ENCODE measurements around the gene OGFOD3. TPM values are rescaled to one million over a fixed set of nuclear protein-coding genes. Genes with fewer than 3 reads are reported as not detected.

Gene OGFOD3
- polyA plus RNA-seq, 2 of the 4 experiments (the other 2 are of a cell fraction) = 15.2 to 19.8 TPM

- TF ChIP-seq MAZ (IDR thresholded peaks at IDR 0.05; ENCODE audit: borderline replicate concordance, low read depth, low read length) = no peak
- TF ChIP-seq HOXA7 (CRISPR knock-in tag; IDR thresholded peaks at IDR 0.05) = no peak
- TF ChIP-seq CBX8 (IDR thresholded peaks at IDR 0.05) = no peak
- ChIA-PET POLR2A (no interaction called here), CTCF (interaction anchor here (0.6 to 5.1 kb wide), 44 partner anchors 8 to 430 kb away, joined by 3 to 117 read pairs (median 5); partner anchors contain the start of genes HEXD, SECTM1 and UTS2R)
- DNase-seq (ENCODE audit: low read depth in 1 of 2, low spot score in 1 of 2) (no peak), FAIRE-seq (no peak), ATAC-seq (peak in 1 of 2 experiments; percentile 3; a peak in 2 of 6 replicates)
- H3K4me1 ChIP-seq = peaks cover 25% of the 10 kb centered on the region
- 55% methylated on average over 21 of the region's 21 CpGs for whole genome bisulfite sequencing (ENCODE audit: missing lambda C conversion rate)
- H3K9me3 ChIP-seq = no peaks in the 10 kb centered on the region
- no peak overlapping the region for H3K4me2 ChIP-seq
- H3K4me3 ChIP-seq = no peak overlapping the region
- no peak overlapping the region for H3K27ac ChIP-seq
Observed at GRCh38 chr17:82351254-82351712, 67.1 kb downstream of the OGFOD3 start.

GRCh38 chr17:82350182-82351030, 68.0 kb downstream of the OGFOD3 start:
- peak in 1 of 2 experiments; percentile 79 for DNase-seq (ENCODE audit: low read depth in 1 of 2, low spot score in 1 of 2)
- POLR2A ChIA-PET = no interaction called here
- Histone ChIP-seq H3K9me3 (no peaks in the 10 kb centered on the region), H3K4me2 (no peak overlapping the region), H3K27ac (no peak overlapping the region), H3K4me1 (peaks cover 20% of the 10 kb centered on the region), H3K4me3 (no peak overlapping the region)
- TF ChIP-seq NPAS2 (CRISPR knock-in tag; IDR thresholded peaks at IDR 0.05; ENCODE audit: borderline replicate concordance) (no peak), SMC3 (IDR thresholded peaks at IDR 0.05) (0 out of 3 replicates have a peak, but pooled peaks have one; percentile 31), RAD21 (conservative IDR thresholded peaks at IDR 0.05 in 1 of 2, IDR thresholded peaks at IDR 0.05 in 1 of 2) (peak; percentile 36 to 60; a peak in 3 of 5 replicates), CTCF (IDR thresholded peaks at IDR 0.05) (peak; percentile 30; the same call in 2 of the 3 replicates)
- no peak for FAIRE-seq
- CTCF ChIA-PET = interaction anchor here (0.8 to 5.1 kb wide), 43 partner anchors 7 to 493 kb away, joined by 3 to 117 read pairs (median 5); partner anchors contain the start of genes HEXD, SECTM1, TEX19 and UTS2R
- 69% methylated on average over 28 of the region's 28 CpGs for WGBS (ENCODE audit: missing lambda C conversion rate)
- ATAC-seq = peak; percentile 31 to 62; a peak in 4 of 6 replicates

GRCh38 chr17:82349287-82349701, 69.1 kb downstream of the OGFOD3 start:
- no peak overlapping the region for H3K4me3 ChIP-seq
- TF ChIP-seq FOSL2 (IDR thresholded peaks at IDR 0.05) (no peak), FOSL2 (CRISPR knock-in tag; IDR thresholded peaks at IDR 0.05) (no peak), PBX3 (IDR thresholded peaks at IDR 0.05) (no peak), RFX5 (IDR thresholded peaks at IDR 0.05) (no peak), MAZ (IDR thresholded peaks at IDR 0.05; ENCODE audit: borderline replicate concordance, low read depth, low read length) (no peak), HEYL (CRISPR knock-in tag; IDR thresholded peaks at IDR 0.05) (no peak), NPAS2 (CRISPR knock-in tag; IDR thresholded peaks at IDR 0.05; ENCODE audit: borderline replicate concordance) (no peak), RARB (CRISPR knock-in tag; IDR thresholded peaks at IDR 0.05) (no peak), CHD4 (IDR thresholded peaks at IDR 0.05; ENCODE audit: borderline replicate concordance) (no peak), KDM1A (IDR thresholded peaks at IDR 0.05; ENCODE audit: low read depth) (no peak), NR3C1 (IDR thresholded peaks at IDR 0.05) (no peak), RNF2 (IDR thresholded peaks at IDR 0.05; ENCODE audit: borderline replicate concordance, low read depth) (no peak), HES2 (IDR thresholded peaks at IDR 0.05) (no peak), PHF8 (IDR thresholded peaks at IDR 0.05; ENCODE audit: borderline replicate concordance, low read depth) (no peak), TFCP2L1 (CRISPR knock-in tag; IDR thresholded peaks at IDR 0.05) (no peak), HOXB5 (CRISPR knock-in tag; IDR thresholded peaks at IDR 0.05) (no peak)
- DNase-seq (ENCODE audit: low read depth in 1 of 2, low spot score in 1 of 2) = no peak
- peaks cover 15% of the 10 kb centered on the region for H3K4me1 ChIP-seq
- CTCF ChIA-PET = interaction anchor here (0.9 to 5.1 kb wide), 22 partner anchors 10 to 426 kb away, joined by 3 to 117 read pairs (median 9); partner anchors contain the start of genes HEXD, SECTM1, TEX19 and UTS2R
- H3K27ac ChIP-seq = no peak overlapping the region
- WGBS (ENCODE audit: missing lambda C conversion rate) = 58% methylated on average over 11 of the region's 11 CpGs
- no peak overlapping the region for H3K4me2 ChIP-seq
- ATAC-seq = no peak
- POLR2A ChIA-PET = no interaction called here
- no peak for FAIRE-seq
- no peaks in the 10 kb centered on the region for H3K9me3 ChIP-seq
